Superior temporal gyrus (tissue), 1 donor: ENCODE results near the gene TPO.

Experiments
- DNase-seq: peaks from one replicate; pipeline ENCODE4 v3.0.0-alpha.2; 2016; ENCODE audit errors: extremely low spot score

TPO gene

GRCh38 chr2:1448009-1448408 lies 34.7 kb downstream of the TPO start:
- DNase-seq, result no peak

- DNase-seq, result no peak
Observed at GRCh38 chr2:1450915-1451314, 37.7 kb downstream of the TPO start.

- DNase-seq, result no peak
Observed at GRCh38 chr2:1451422-1451821, 38.2 kb downstream of the TPO start.

GRCh38 chr2:1453561-1453960 lies 40.3 kb downstream of the TPO start:
- DNase-seq, result no peak

DNA sequence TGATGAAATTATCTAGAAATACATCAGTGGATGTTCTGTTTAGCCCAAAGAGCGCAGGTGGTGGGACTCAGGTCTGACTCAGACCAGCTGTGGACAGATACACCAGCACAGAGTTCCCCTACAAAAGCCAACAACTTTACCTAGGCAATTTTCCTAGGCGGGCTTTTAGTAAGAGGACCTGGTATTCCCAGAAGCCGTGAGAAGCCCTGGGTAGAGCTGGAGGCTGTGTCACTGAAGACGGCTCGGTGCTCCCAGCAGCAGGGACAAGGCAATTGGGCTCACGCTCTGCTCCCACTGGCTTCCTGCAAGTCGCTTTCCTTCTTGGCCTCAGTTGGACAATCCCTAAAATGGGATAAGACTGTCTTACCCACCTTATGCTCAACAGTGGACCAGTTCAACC lies 41.1 kb downstream of the TPO start:
- no peak for DNase-seq

- DNase-seq, result no peak
Observed at GRCh38 chr2:1455466-1455865, 42.2 kb downstream of the TPO start.

DNA sequence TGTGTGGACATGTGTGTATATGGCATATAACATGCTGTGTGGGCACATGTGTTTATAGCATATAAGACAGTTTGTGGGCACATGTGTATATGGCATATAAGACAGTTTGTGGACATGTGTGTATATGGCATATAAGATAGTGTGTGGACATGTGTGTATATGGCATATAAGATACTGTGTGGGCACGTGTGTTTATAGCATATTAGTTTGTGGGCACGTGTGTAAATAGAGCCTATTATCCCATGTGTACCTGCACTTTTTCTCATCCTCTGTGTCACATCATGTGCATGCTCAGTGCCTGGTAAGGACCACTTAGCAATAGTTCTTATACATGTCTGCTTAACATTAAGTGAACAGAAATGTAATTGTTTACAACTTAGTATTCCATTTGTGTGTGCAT lies 45.2 kb downstream of the TPO start:
- DNase-seq, result no peak

- no peak for DNase-seq
Observed at GRCh38 chr2:1459727-1460126, 46.5 kb downstream of the TPO start.

DNA sequence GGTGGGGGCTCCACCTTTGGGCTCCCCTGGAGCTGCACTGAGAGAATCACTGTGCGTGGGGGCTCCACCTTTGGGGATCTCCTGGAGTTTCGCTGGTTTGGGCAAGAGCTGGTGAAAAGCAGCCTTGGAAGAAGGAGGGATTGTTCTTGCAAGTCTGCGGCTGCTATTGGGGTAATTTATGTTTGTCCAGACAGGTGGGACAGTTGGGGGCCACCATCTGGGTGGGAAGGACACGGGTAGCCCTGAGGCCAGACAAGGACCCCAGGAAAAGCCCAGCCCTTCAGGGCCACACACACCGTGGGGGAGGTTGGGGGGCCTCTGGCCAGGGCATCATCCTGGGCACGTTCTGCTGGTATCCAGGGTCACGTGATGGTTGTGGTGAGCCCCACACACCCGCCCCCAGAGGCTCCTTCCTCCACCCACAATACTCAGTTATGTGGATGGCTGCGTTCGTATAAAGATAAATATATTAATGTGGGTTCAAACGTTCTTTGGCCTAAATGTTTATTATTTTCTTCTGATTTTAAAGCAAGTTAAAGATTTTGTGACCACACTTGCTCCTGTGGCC lies 47.7 kb downstream of the TPO start:
- no peak for DNase-seq

DNA sequence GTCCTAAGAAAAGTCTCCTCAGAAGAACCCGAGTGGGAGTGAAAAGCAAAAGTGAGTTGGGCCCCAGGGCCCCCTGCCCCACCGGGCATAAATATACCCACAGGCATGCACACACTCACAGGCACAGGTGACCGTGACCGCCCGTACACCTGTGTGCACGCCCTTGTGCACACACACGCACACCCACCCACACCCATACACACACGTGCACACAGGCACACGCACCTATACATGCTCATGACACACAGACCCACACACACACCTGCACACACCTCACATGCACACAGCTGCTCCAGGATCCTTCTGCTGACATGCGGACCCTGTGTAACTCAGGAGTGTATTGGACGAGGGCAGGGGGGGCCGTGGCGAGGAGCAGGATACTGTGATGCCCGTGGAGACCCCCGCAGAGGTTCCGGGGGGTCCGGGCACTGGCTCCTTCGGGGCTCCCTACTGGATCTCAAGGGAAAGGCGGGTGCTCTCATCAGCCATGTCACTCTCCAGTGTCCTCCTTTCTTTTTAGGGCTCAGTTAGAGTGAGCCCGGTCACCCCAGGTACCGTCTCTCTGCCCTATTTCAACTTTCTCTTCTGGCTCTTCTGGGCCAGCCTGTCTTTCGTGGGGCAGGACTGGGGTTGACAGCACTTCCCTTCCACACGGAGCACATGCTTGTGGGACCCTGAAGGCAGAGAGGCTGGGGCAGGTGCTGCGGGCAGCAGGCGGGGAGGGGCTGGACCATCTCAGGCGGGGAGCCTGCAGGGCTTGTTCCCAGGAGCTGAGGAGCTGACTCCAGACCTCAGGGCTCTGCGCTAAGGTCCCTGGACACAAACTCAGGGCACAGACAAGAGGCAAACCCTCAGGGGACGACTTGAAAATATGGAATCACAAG lies 48.5 kb downstream of the TPO start:
- no peak for DNase-seq

DNA sequence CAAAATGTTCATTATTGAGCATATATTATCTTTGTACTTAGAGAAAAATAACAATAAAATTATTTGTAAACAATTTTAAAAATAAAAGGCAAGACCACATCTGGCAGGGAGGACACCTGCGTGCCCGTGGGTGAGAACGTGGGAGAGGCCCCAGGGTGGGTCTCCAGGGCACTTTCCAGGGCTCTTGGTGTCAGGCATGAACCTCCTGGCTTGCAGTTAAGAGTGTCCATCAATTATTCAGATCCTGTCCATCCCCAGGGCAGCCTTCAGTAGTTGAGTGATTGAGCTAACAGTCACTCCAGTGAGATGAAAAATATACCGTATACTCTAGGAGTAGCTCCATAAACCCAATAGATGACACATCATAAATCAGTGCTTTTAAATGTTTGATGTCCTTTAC lies 49.7 kb downstream of the TPO start:
- DNase-seq, result no peak

- no peak for DNase-seq
Observed at GRCh38 chr2:1472350-1472749, 59.1 kb downstream of the TPO start.

DNA sequence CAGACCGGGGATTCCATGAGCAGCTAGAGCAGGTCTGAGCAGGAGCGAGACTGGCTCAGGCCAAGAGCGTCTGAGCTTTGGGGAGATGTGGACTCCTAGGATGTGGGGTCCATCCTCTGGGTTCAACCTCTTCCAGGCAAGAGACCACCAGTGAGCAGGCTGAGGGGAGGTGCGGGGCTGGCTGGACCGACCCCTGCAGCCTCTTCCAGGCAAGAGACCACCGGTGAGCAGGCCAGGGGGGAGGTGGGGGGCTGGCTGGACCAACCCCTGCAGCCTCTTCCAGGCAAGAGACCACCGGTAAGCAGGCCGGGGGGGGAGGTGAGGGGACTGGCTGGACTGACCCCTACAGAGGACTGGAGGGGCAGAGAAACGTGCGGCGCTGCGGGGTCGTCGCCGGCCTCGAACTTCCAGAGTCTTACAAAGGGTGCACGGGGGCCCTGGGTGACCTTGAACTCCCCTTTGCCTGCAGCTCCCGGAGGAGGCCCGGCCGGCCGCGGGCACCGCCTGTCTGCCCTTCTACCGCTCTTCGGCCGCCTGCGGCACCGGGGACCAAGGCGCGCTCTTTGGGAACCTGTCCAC lies 63.4 kb downstream of the TPO start:
- DNase-seq, result no peak

- no peak for DNase-seq
Observed at GRCh38 chr2:1477196-1478040, 64.2 kb downstream of the TPO start.

DNA sequence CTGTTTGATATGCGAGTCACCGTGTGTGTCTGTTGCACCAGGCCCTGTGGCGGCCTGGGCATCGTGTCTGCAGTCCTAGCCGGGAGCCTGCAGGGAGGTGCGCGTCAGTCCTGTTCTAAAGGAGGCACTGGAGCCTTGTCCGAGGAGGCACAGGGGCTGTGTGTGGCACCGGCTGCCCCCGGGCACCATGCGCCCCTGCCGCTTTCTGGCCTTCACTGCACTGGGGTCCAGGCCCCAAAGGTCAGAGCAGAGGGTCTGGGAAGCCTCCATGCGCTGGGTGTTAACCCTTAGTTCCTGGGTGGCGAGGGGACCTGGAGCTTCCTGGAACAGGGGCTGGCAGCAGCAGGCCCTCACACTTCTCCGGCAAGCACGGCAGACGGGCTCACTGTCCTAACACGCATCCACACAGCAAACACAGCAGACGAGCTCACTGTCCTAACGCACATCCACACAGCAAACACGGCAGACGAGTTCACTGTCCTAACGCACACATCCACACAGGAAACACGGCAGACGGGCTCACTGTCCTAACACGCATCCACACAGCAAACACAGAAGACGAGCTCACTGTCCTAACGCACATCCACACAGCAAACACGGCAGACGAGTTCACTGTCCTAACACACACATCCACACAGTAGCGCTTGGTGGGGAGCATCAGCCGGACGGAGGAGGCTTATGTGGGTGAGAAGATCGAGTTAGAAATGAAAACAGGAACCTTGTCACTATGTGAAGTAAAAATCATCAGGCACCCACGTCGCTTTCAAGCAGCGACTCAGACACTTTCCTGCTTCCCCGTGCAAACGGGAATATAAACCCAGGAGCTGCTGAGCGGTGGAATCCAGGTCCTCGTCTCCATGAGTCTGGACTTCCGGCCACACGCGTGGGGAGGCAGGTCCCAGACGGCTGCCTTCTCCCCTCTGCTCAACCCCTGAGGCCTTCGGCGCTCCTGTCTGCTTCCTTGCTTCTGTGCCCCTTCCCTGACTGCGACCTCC lies 65.3 kb downstream of the TPO start:
- DNase-seq, result no peak

- DNase-seq, result no peak
Observed at GRCh38 chr2:1479346-1479745, 66.1 kb downstream of the TPO start.

- DNase-seq, result no peak
Observed at GRCh38 chr2:1480671-1481076, 67.4 kb downstream of the TPO start.

- no peak for DNase-seq
Observed at GRCh38 chr2:1481406-1482252, 68.4 kb downstream of the TPO start.

DNA sequence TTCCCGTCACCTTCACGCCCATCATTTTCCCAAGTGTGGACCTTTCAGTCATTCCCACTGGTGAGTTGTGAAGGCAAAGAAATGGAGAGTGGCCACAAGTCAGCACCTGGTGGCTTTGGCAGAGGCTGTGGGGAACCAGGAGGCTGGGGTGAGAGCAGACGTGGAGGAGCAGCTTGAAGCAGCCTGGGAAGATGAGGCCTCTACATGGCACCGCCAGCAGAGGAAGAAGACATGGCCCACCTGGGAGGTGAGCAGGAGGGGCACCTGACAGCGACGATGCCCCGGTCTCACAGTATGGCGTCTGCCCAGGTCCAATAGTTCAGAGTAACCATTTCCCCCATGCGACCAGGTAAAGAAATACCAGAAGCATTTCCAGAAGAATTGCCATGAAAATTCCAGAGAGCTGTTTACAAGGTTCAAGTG lies 69.0 kb downstream of the TPO start:
- no peak for DNase-seq

- no peak for DNase-seq
Observed at GRCh38 chr2:1482981-1483380, 69.7 kb downstream of the TPO start.
